Smooth muscle cell (in vitro differentiated cells): ENCODE data around the gene MISP. TPM values are rescaled to one million over a fixed set of nuclear protein-coding genes. Genes with fewer than 3 reads are reported as not detected.

Experiments used
- DNase-seq: peaks from one replicate; lab custom pipeline; 2025; ENCODE audit not compliant: unreplicated experiment; lab: John Stamatoyannopoulos, UW
- H2AFZ ChIP-seq: fragments of 200-600 bp; sonication (generic); 2 replicates; pipeline ENCODE4 v1.6.0; 2016; ENCODE audit warnings: antibody characterized with exemption, low read depth, mild to moderate bottlenecking
- H3F3A ChIP-seq: fragments of 200-600 bp; sonication (generic); 2 replicates; pipeline ENCODE4 v1.6.0; 2017; ENCODE audit warnings: antibody characterized with exemption, low read depth
- H3K27ac ChIP-seq: fragments of 200-600 bp; sonication (generic); 2 replicates; pipeline ENCODE4 v1.5.1; 2016; ENCODE audit warnings: low read depth, mild to moderate bottlenecking
- H3K27me3 ChIP-seq: fragments of 200-600 bp; sonication (generic); 2 replicates; pipeline ENCODE4 v1.6.1; 2016; ENCODE audit warnings: low read depth, mild to moderate bottlenecking
- H3K36me3 ChIP-seq: fragments of 200-600 bp; sonication (generic); 2 replicates; pipeline ENCODE4 v1.5.1; 2016; ENCODE audit warnings: low read depth
- H3K4me1 ChIP-seq: fragments of 200-600 bp; sonication (generic); 2 replicates; pipeline ENCODE4 v1.5.1; 2016; ENCODE audit warnings: low read depth
- H3K4me2 ChIP-seq: fragments of 200-600 bp; sonication (generic); 2 replicates; pipeline ENCODE4 v1.6.0; 2016; ENCODE audit warnings: mild to moderate bottlenecking
- H3K4me3 ChIP-seq: fragments of 200-600 bp; sonication (generic); 2 replicates; pipeline ENCODE4 v1.5.1; 2016; ENCODE audit warnings: mild to moderate bottlenecking
- H3K79me2 ChIP-seq: fragments of 200-600 bp; sonication (generic); 2 replicates; pipeline ENCODE4 v1.6.0; 2016; ENCODE audit warnings: low read depth, mild to moderate bottlenecking
- H3K9ac ChIP-seq: fragments of 200-600 bp; sonication (generic); 2 replicates; pipeline ENCODE4 v1.6.0; 2016; ENCODE audit warnings: low read depth
- H3K9me3 ChIP-seq: fragments of 200-600 bp; sonication (generic); replicated peaks from 2 replicates; pipeline ENCODE4 v1.5.1; 2016; ENCODE audit warnings: low read depth
- H4K20me1 ChIP-seq: fragments of 200-600 bp; sonication (generic); 2 replicates; pipeline ENCODE4 v1.6.0; 2016; ENCODE audit warnings: low read depth
- CTCF ChIP-seq: fragments of 200-600 bp; sonication (generic); IDR thresholded peaks from 2 replicates; pipeline ENCODE4 v1.5.1; 2017; ENCODE audit warnings: borderline replicate concordance, mild to moderate bottlenecking, antibody characterized with exemption; ENCODE audit not compliant: insufficient read depth, poor library complexity, severe bottlenecking
- WGBS: methylation state at CpG from one replicate; pipeline ENCODE4 v1.1.7; 2016; ENCODE audit warnings: low lambda C conversion rate; 5-methylcytosine and 5-hydroxymethylcytosine counted together
- polyA plus RNA-seq: library from polyadenylated mRNA; unstranded; fragments of >200 nt; fragmentation: Nextera tagmentation; extraction: Ambion mirVana; gene quantifications from 2 replicates; pipeline ENCODE4 v1.2.1, GENCODE V29; 2016
- total RNA-seq: library from RNA; depleted of rRNA; stranded (reverse); fragments of >200 nt; gene quantifications from 2 replicates; pipeline ENCODE4 v1.2.3, GENCODE V29; 2014

MISP gene
- total and polyA plus RNA-seq, 2 experiments from 2014 or later = 1.2 to 1.7 TPM

- H3K9ac ChIP-seq = no peak overlapping the region
- no peaks in the 10 kb centered on the region for H3K27me3 ChIP-seq
- no peaks in the 10 kb centered on the region for H3K36me3 ChIP-seq
- H3K4me1 ChIP-seq = peaks cover 29% of the 10 kb centered on the region
- peak overlapping the region; percentile 13 for H3K27ac ChIP-seq
- H3K4me2 ChIP-seq = peak overlapping the region; percentile 91
- H4K20me1 ChIP-seq = peaks cover 92% of the 10 kb centered on the region
- H3K4me3 ChIP-seq = peak overlapping the region; percentile 1
- 72% methylated on average over 22 of the region's 23 CpGs for WGBS
- no peak for TF ChIP-seq CTCF
- DNase-seq = no peak
- H3F3A ChIP-seq = peaks cover 18% of the 10 kb centered on the region
- no peak overlapping the region for H2AFZ ChIP-seq
- H3K79me2 ChIP-seq = peaks cover 92% of the 10 kb centered on the region
- H3K9me3 ChIP-seq = no peaks in the 10 kb centered on the region
Observed at GRCh38 chr19:801861-802497, 51.1 kb downstream of the MISP start.

- Histone ChIP-seq H3K4me2 (no peak overlapping the region), H4K20me1 (peaks cover 98% of the 10 kb centered on the region), H3F3A (peaks cover 19% of the 10 kb centered on the region), H3K4me3 (no peak overlapping the region), H3K36me3 (peaks cover 6% of the 10 kb centered on the region), H3K9me3 (no peaks in the 10 kb centered on the region), H3K4me1 (peaks cover 29% of the 10 kb centered on the region), H2AFZ (no peak overlapping the region), H3K27me3 (no peaks in the 10 kb centered on the region), H3K79me2 (peaks cover 98% of the 10 kb centered on the region), H3K9ac (no peak overlapping the region), H3K27ac (peak overlapping the region; percentile 13)
- TF ChIP-seq CTCF = no peak
- no peak for DNase-seq
- WGBS = 88% methylated on average over 27 of the region's 28 CpGs
Observed at GRCh38 chr19:802498-803098, 51.7 kb downstream of the MISP start.

GRCh38 chr19:803099-803561 is 52.2 kb downstream of the MISP start:
- no peak for TF ChIP-seq CTCF
- peak overlapping the region; percentile 13 for H3K27ac ChIP-seq
- H2AFZ ChIP-seq = no peak overlapping the region
- H3K4me2 ChIP-seq = no peak overlapping the region
- peaks cover 29% of the 10 kb centered on the region for H3K4me1 ChIP-seq
- DNase-seq = no peak
- peaks cover 10% of the 10 kb centered on the region for H3K36me3 ChIP-seq
- no peak overlapping the region for H3K9ac ChIP-seq
- no peak overlapping the region for H3K4me3 ChIP-seq
- peaks cover 25% of the 10 kb centered on the region for H3F3A ChIP-seq
- H3K79me2 ChIP-seq = peaks cover 100% of the 10 kb centered on the region
- H4K20me1 ChIP-seq = peaks cover 100% of the 10 kb centered on the region
- 95% methylated on average over 17 of the region's 17 CpGs for WGBS
- H3K9me3 ChIP-seq = no peaks in the 10 kb centered on the region
- H3K27me3 ChIP-seq = no peaks in the 10 kb centered on the region
